ENCODE measurements around the gene CAV1.

CAV1 gene

GRCh38 chr7:116552602-116553001, 27.8 kb downstream of the CAV1 start:
- DNase-seq (ENCODE audit: low read depth in 2 of 2), result peak in 1 of 2 donors; percentile 67

DNA sequence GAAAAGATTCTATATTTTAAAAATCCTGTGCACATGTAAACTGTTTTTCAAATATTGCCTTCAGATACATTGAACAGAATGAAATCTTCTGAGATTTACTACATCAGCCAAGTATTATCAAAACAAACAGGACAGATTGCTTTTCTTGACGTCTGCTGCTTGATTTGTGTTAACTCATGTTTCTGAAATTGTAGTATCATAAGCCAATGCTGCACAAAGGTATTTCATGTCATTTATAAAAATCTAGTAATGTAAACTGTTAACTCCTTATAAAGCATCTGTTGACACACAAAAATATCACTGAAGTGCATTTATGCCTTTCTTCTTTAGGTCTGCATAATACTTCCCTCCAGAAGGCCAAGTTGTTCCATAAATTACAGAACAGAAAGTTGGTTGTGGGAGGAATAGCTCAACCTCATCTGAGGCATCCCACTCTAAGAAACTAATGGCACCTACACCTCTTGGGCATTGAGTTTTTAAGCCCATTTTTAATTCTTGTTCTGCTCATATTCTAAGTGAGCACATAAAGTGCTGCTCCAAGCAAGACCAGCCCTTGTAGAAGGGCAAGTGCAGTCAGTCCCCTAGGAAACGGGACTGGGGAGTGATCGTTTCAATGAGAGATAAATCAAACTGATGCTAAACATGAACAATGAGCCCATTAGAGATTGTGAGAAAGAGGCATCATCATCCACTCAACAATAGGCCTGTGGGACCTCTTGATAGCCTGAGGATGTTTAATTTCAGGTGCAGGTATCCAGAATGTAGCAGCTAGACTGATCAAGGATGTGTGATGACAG, 28.5 kb downstream of the CAV1 start:
- no peak for DNase-seq (ENCODE audit: low read depth in 2 of 2)
- no peak overlapping the region for H3K4me3 ChIP-seq (replicated peaks in 1 of 2; ENCODE audit: low read depth in 2 of 2, low read length in 2 of 2)
- TF ChIP-seq CTCF (IDR thresholded peaks at IDR 0.05; ENCODE audit: low read depth, low read length), result no peak

More at GRCh38 chr7:116552602-116553001, 27.8 kb downstream of the CAV1 start:
- no peak overlapping the region for H3K4me3 ChIP-seq (replicated peaks in 1 of 2; ENCODE audit: low read depth in 2 of 2, low read length in 2 of 2)
- no peak for TF ChIP-seq CTCF (IDR thresholded peaks at IDR 0.05; ENCODE audit: low read depth, low read length)

- no peak overlapping the region for H3K4me3 ChIP-seq (replicated peaks in 1 of 2; ENCODE audit: low read depth in 2 of 2, low read length in 2 of 2)
- no peak for TF ChIP-seq CTCF (IDR thresholded peaks at IDR 0.05; ENCODE audit: low read depth, low read length)
- DNase-seq (ENCODE audit: low read depth in 2 of 2), result peak in 1 of 2 donors; percentile 44
These were observed 29.6 kb downstream of the CAV1 start for GRCh38 chr7:116554436-116554835.

- TF ChIP-seq CTCF (IDR thresholded peaks at IDR 0.05; ENCODE audit: low read depth, low read length), result no peak
- no peak overlapping the region for H3K4me3 ChIP-seq (replicated peaks in 1 of 2; ENCODE audit: low read depth in 2 of 2, low read length in 2 of 2)
- no peak for DNase-seq (ENCODE audit: low read depth in 2 of 2)
These were observed 30.1 kb downstream of the CAV1 start for GRCh38 chr7:116554911-116555310.

DNA sequence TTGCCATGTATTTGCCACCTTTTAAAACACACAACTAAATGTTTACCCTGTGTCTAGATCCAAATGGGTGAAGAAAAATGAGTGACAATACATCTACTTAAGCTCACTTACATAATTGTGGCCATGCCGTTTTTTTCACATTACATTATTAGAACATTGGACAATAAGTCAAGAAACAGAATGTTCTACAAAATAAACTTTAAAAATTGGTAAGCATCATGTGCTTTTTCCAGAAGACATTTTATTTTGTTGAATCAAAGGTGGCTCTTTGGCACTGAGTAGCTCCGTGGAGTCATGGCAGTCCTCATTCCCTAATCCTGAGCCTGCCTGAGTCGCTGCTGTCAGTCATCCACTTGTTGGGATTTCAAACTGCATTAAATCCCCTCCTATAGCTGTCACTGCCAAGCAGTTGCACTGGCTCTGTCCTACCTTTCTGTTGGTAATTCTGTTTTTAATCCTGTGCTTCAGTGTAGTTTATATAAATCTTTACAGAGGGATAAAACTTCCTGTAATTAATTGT, 32.3 kb downstream of the CAV1 start:
- H3K4me3 ChIP-seq (replicated peaks in 1 of 2; ENCODE audit: low read depth in 2 of 2, low read length in 2 of 2), result no peak overlapping the region
- no peak for DNase-seq (ENCODE audit: low read depth in 2 of 2)
- no peak for TF ChIP-seq CTCF (IDR thresholded peaks at IDR 0.05; ENCODE audit: low read depth, low read length)

- H3K4me3 ChIP-seq (replicated peaks in 1 of 2; ENCODE audit: low read depth in 2 of 2, low read length in 2 of 2), result no peak overlapping the region
- no peak for DNase-seq (ENCODE audit: low read depth in 2 of 2)
- no peak for TF ChIP-seq CTCF (IDR thresholded peaks at IDR 0.05; ENCODE audit: low read depth, low read length)
These were observed 33.1 kb downstream of the CAV1 start for GRCh38 chr7:116557901-116558300.
